HG03280 (cell line): ENCODE measurements around the gene NEMF.
A peak's percentile ranks its signal among the peaks of the same experiment; 100 is the strongest.
"Not testable (repeated sequence)": the region's sequence is repeated elsewhere in the genome, so short reads cannot be mapped to it uniquely, and the experiment has no call there.

ENCODE experiments used
- ATAC-seq: cut with Tn5 transposase; IDR thresholded peaks from one replicate; pipeline ENCODE4 v1.9.1; 2021; ENCODE audit warnings: mild to moderate bottlenecking, moderate library complexity; ENCODE audit not compliant: unreplicated experiment

NEMF gene

DNA sequence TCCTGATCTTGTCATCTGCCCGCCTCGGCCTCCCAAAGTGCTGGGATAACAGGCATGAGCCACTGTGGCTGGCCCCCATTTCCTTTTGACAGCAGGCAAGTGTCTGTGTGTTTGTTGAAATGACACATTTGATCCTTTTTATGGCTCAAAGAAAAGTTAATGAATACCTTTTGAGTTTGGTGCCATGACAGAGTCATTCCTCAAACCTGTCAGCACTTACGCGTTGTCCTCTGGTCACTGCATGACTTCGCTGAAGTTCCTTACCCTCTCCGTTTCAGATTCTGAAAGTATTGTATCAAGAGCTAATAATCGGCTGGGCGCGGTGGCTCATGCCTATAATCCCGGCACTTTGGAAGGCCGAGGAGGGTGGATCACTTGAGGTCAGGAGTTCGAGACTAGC lies 32.4 kb downstream of the NEMF start:
- no peak for ATAC-seq

DNA sequence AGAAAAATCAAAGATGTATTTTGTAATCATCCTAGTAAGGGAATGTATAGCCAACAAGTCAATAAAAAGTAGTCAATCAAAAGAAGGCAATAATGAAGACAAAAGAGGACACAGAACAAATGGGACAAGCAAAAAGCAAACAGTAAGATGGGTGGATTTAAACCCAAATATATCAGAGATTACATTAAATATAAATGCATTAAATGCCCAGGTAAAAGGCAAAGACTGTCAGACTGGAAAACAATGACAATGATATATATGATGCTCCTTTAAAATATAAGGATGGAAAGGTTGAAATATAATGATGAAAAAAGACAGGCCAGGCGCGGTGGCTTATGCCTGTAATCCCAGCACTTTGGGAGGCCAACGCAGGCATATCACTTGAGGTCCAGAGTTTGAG lies 35.7 kb downstream of the NEMF start:
- ATAC-seq: no peak

DNA sequence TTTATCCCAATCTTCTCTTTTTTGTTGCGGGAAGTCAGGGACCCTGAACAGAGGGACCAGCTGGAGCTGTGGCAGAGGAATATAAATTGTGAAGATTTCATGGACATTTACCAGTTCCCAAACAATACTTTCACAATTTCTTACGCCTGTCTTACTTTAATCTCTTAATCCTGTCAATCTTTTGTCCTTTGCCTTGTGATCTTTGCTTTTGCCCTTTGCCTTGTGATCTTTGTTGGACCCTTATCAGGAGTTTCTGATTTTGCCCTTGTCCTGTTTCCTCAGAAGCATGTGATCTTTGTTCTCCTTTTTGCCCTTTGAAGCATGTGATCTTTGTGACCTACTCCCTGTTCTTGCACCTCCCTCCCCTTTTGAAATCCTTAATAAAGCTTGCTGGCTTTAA lies 36.5 kb downstream of the NEMF start:
- not testable (repeated sequence) for ATAC-seq

DNA sequence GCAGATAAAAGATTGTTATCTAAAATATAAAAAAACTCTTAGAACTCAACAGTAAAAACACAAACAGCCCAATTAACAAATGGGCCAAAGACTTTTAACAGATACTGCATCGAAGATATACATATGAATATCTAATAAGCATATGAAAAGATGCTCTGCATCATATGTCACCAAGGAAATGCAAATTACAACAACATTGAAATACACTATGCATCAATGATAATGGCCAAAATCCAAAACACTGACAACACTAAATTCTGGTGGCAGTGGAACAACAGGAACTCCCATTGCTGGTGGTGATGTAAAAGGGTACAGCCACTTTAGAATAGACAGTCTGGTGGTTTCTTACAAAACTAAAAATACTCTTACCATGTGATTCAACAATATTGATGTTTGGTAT lies 43.8 kb downstream of the NEMF start:
- ATAC-seq: no peak

DNA sequence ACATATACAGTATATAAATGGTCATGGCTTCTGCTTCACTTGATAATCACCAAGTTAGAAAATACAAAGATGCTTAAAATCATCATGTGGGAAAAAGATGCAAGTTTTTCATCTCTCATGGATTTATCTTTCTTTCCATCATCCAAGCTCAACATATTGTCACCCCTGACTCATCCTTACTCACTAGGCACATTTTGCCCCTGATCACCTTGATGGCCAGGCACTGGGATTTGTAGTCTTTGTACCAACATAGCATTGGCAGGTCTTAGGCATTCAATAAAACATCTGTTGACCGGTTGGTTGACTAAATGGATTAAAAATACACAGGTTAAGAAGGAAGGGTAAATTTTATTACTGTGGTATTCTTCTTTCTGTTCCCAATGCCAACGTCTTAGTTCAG lies 56.6 kb downstream of the NEMF start:
- ATAC-seq: no peak

DNA sequence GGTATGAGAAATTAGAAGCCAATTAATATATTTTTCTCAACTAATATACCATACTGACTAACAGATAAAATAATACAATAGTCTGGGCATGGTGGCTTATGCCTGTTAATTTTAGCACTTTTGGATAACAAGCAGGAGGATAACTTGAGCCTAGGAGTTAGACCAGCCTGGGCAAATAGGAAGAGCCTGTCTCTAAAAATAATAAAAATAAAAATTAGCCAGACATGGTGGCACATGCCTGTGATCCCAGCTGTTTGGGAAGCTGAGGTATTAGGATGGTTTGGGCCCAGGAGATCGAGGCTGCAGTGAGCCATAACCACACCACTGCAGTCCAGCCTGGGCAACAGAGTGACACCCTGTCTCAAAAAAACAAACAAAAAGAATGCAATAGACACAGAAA lies 60.0 kb downstream of the NEMF start:
- no peak for ATAC-seq

DNA sequence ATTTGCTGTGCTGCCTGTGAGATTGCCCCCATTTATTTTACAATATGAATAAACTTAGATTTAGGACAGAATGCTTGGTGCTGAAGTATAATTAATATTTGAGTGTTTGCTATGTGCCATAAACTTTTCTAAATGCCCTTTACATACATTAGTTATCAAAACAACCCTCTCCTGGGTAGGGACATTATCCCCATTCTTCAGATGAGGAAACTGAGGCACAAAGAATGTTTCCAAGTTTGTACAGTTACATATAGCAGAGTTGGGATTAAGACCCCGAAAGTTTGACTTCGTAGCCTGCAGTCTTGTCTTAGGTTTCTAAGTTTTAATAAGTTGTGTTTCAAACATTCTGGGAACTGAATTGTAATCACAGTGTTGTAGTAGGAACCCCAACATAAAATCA lies 66.3 kb downstream of the NEMF start:
- ATAC-seq: no peak

DNA sequence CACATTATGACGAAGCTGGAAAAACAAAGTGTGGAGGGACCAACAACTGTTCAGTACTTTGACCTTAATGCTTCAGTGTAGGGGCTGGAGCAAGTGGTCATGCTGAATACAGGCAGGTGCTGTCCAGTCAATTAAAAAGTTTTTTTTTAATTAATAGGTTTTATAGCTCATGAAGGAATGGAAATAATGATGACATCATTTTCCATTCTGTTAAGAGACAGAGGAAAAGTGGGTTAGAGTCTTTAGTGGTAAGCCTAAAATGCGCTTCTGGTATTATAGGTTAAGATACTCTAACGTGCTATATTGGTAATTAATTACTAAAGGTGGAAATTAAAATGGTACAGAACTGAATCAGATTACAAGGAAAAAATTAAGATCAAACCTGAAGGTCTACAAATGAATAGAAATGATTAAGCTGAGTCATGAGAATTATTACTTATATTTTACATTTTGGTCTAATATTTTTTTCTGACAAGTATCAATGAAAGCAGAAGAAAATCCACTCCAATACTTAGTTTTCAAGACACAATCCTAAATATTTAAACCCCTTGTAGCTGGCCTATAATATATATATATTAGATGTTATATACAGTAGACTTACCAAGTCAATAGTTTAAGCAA lies 69.1 kb downstream of the NEMF start:
- no peak for ATAC-seq

DNA sequence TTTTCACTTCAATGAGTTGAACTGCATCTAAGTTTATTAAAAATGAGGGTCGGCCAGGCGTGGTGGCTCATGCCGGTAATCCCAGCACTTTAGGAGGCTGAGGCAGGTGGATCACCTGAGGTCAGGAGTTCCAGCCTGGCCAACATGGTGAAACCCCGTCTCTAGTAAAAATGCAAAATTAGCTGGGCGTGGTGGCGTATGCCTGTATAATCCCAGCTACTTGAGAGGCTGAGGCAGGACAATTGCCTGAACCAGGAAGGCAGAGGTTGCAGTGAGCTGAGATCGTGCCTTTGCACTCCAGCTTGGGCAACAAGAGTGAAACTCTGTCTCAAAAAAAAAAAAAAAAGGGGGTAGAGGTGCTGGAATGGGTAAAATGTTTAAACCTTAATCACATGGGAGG lies 71.5 kb downstream of the NEMF start:
- ATAC-seq: not testable (repeated sequence)

DNA sequence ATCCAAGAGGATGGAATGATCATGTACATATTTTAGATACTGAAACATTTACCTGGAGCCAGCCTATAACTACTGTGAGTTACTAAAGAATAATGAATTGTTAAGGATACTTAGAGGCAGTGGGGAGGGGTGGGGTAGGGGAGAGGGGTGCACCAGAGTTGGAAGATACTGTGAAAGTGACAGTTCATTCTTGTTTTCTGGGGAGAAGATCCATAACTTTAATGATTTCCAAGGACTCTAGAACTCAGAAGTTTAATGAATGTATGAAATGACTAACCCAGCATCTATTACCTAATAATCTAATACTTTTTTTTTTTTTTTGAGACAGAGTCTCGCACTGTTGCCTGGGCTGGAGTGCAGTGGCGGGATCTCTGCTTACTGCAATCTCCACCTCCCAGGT lies 74.2 kb downstream of the NEMF start:
- no peak for ATAC-seq

DNA sequence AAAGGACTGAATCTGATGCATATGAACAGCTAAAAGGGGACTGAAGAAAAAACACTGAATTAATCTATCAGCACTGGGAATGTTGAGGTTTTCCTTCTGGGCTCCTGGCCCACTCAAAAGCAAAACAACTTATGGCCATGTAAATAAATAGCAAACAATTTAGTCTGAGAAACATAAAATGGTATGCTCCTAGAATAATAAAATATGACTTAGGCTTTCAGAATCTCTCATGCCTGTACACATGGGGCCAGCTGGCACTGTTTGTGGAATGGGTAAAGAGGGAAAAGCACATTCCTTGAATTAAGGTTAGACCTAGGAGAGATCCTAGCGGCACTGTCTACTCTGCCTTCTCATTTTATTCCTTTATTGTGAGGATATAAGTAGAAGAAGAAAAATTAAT lies 78.5 kb downstream of the NEMF start:
- no peak for ATAC-seq

DNA sequence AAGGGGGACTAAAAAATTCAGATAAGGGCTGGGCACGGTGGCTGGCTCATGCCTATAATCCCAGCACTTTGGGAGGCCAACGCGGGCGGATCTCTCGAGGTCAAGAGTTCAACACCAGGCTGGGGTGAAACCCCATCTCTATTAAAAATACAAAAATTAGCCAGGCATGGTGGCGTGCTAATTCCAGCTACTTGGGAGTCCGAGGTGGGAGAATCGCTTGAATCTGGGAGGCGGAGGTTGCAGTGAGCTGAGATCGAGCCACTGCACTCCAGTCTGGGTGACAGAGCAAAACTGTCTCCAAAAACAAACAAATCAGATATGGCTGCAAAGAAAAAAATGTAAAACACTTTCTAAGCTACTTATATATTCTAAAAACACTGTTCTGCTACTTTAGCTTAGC lies 80.9 kb downstream of the NEMF start:
- not testable (repeated sequence) for ATAC-seq

DNA sequence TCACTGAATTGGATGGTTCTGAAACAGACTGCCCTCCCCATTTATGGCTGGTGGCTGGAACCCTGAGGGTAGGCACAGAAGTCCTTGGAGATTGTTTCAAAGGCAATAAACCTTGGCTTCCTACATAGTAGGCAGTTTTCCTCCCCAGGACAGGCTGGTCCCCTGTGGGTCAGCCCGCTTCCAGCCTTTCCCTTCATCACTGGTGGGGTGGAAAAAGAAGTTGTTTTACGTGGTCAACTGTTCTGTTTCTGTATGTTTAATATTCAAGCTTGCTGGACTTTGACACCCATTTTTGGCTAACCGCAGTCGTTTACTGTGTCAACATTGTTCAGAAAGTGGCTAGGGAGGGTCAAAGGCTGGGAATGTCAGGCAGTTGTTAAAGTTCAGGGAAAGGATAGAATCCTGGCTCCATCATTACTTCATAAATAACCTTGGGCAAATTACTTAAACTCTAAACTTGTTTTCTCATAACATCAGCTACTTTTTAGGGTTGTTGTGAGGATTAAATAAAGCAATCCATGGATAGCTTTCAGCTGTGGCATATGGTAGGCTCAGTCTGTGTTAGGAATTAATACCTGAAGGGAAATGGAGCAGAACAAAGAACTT lies 82.3 kb downstream of the NEMF start:
- ATAC-seq: no peak

DNA sequence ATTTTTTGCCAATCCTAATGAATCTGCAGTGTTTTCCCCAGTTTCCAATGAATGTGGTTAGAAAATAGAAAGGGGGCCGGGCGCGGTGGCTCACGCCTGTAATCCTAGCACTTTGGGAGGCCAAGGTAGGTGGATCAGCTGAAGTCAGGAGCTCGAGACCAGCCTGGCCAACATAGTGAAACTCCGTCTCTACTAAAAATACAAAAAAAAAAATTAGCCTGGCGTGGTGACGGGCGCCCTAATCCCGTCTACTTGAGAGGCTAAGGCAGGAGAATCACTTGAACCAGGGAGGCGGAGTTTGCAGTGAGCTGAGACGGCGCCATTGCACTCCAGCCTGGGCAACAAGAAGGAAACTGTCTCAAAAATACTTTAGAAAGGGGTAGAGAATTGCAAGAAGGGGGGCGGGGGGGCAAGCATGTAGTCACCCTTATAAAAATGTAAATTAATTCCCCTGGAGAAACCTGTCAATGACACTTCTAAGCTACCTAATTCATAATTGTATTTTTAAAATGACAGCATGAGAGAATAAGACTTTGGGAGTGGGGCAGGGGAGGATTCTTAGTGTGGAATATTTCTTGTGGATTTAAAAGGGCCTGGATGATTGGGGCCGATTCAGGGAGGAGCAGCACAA lies 82.9 kb downstream of the NEMF start:
- no peak for ATAC-seq

DNA sequence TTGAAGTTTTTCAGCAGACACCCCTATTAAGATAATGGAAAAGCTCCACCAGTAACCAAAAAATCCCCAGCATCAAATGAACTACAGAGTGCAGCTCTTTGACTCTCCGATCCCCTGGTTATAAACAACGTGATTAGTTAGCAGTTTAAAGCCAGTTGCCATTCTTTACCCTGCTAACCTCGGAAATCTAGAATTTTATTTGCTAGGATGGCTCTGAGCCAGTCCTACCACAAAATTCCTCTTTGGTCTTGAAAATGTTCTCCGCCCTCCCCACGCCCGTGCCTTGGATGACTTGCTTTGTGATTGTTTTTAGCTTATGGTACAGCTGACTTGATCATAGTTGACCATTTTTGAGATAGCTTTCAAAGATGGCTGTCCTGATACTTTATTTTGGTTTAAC lies 83.4 kb downstream of the NEMF start:
- ATAC-seq: no peak

DNA sequence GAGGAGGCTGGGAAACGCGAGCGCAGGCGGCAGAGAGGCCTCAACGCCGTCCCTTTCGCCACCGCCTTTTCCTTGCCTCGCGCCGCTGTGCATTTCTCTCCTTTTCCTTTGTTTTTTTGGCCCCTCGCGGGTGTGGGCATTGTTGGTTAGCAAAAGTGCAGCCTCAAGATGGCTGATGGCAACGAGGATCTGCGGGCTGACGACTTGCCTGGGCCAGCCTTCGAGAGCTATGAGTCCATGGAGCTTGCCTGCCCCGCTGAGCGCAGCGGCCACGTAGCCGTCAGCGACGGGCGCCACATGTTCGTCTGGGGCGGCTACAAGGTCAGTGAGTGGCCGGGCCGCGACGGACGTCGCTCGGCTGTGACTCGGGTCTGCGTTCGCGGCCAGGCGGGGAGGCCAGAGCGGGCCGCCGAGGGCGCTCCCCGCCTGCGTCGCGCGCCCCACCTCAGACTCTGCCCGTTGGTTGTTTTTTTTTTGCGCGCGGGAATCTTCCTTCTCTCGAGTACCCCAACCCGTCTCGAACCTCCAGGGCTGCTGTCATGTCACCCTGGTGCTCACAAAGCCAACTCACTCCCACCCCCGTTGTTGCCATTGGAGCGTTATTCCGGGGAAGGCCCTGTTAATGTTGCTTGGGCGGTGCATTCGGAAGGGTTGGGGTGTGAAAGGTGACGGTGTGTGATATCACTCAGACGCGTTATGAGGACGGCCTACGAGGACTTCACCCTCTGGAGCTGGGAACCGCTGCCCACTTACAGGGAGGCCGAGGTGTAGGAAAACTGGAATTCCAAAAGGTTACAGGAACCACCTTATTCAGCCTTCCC lies 84.1 kb downstream of the NEMF start:
- peak; percentile 32 for ATAC-seq

DNA sequence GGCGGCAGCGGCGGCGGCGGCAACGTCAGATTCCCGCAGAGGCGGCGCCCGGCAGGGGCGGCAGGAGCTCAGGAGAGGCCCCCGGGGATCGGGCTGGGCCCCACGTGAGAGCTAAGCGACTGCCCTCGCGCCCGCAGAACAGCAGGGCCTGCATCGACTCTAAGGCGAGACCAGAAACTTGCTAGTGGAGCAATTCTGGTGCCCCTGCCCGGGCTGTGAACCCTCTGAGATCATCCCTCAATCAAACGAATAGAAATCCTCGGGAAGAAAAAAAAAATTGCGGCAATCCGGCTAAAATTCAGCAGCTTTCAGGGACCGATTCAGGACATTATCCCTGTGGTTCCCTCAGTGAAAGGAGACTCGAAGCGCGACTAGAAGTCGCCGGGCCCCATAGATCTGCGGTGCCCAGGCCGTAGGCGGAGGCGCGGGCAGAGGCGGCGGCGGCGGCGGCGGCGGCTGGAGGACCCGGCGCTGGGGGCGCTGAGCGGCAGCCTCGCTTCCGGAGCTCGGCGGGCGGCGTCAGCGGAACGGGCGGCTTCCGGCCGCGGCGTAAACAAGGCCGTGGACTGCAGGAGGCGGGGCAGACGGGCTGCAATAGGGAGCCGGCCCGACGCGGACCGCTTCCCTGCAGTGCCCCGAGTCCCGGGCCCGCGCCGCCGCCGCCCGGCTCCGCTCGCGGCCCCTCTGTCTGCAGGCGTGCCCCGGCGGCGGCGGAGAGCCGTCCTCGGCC lies 84.9 kb downstream of the NEMF start, which contains the start of gene KLHDC2:
Gene KLHDC2, plus strand, starts transcription at position 583 of the 730 bp plus-strand sequence. CDS start 316 bp downstream, outside the sequence.
- peak; percentile 94 for ATAC-seq

DNA sequence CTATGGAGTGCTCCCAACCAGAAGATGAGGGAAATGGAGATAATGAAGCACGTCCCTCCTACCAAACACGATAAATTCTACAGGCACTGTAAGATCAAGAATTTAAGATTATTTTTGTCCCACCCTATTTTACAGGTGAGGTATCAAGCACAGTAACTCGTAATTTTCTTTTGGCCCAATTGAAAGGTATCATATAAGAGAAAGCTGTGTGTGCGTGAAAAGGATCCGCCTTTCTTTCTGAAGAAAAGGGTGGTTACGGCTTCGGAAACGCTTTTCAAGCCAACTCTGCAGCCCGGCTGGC lies 85.4 kb downstream of the NEMF start:
- no peak for ATAC-seq

DNA sequence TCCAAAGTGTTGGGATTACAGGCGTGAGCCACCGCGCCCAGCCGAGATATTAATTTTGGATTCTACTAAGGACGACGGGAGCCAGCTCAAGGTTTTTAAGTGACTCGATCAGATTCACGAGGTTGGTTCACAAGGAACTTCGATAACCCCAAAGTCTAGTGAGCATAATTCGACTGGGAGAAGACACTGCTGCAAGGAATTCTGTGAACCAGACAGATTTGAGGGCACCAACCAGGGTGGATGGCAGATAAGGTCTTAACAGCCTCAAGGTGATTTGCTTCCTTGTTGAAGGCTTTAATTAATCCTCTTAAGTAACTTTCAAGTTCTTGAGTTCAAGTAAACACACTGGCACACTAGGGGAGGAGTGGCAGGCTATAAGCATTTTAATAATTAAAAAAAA lies 85.7 kb downstream of the NEMF start:
- no peak for ATAC-seq

DNA sequence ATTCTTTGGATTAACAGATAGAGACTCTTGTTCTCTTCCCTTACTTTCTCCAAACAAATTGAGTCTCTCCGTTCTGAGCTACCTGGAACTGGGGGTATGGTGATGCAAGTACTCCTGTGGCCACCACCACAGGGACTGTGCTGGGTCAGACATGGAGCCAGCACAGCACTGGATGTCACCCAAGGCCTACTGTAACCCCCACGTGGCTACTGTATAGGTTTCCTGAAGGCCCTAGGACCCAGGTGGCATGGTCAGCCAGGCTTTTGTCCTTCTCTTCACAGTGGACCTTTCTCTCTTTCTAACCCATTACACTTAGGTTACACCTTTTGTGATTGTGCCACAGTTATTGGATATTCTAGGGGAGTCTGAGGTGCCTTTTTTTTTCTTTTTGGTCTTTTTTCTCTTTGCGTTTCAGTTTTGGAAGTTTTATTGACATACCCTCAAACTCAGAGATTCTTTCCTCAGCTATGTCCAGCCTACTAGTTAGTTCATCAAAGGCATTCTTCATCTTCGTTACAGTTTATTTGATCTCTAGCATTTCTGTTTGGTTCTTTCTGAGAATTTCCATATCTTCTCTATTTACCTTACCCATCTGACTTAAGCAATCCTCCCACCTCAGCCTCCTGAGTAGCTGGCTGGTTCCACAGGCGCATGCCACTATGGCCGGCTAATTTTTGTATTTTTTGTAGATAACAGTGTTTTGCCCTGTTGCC lies 90.6 kb downstream of the NEMF start:
- no peak for ATAC-seq

DNA sequence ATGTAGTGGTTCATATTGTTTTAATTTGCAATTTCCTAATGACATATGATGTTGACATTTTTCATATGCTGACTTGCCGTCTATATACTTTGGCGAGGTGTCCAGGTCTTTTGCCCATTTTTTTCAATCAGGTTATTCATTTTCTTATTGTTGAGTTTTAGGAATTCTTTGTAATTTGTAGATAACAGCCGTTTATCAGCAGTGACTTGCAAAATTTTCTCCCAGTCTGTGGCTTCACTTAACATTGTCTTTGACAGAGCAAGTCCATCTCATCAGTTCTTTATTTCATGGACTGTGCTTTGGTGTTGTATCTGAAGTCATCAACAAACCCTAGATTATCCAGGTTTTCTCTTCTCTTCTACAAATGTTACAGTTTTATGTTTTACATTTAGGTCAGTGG lies 97.2 kb downstream of the NEMF start:
- no peak for ATAC-seq
